Measurements from ENCODE around the gene RPS2. TPM values are rescaled to one million over a fixed set of nuclear protein-coding genes. Genes with fewer than 3 reads are reported as not detected.

RPS2 gene
- total and polyA plus RNA-seq, 4 experiments from 2014 or later = 2,828 to 6,826 (median 4,638) TPM

DNA sequence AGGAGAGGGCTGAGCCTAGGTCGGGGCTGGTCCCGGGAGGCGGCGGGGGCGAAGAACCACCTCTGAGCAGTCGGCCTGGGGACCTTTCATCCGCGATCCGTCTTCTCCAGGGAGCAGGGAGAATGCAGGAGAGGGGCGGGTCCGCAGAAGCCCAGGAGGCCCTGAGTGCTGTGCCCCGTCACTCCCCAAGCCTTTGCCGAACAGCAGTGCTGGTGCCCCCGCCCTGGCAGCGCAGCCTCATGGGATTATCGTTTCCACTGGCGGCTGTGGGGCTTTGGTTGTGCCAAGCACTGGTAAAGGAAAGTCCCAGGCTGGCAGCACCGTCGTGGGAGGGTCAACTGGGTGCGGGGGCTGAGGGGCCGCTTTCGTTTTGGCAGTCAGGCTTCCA, 7.9 kb upstream of the RPS2 start:
- intact Hi-C loops (cut with micrococcal nuclease) = loop anchor here (1.0 to 5.0 kb wide), 4 partner anchors 8 to 1335 kb away; partner anchors contain the start of genes METTL26, MLST8 and RPS2
- CTCF ChIA-PET (ENCODE audit: partially characterized antibody) = interaction anchor here (1.3 to 2.6 kb wide), 2 partner anchors 9 to 12 kb away, joined by 5 to 18 read pairs; partner anchors contain the start of genes NDUFB10 and NOXO1
- peak overlapping the region in 5 of 7 donors; percentile 12 to 99 (median 89) for H3K27ac Mint-ChIP-seq

DNA sequence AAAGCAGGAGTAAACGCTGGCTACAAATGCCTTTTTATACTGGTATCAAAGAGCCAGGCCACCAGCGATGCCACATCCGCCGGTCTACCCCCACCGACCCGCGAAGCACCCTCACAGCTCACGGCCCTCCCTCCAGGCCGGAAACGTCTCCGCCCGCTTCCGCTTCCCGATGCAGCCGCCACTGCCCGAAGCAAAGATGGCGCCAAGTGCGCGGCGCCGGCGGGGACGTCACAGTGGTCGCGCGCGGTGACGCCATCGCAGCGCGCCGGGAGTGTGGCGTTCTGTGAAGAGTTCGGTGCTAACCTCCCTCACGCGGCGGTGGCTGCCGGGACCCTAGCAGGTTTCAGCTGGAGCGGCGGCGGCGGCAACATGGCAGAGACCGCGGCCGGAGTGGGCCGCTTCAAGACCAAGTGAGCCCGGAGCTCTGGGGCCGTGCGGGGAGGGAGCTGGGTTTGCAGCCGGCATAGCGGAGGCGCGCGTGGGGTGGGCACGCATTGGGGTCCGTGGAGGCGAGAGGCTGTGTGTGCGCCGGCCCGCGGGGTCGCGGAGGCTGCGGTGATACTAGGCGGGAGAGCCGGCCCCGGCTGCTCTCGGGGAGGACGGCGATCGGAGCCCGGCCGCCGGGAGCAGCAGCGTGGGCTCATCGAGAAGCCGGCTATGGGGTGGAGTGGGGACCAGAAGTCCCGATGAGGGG, 7.3 kb upstream of the RPS2 start, which contains the start of gene TBL3:
Gene TBL3, plus strand, starts transcription at position 258 of the 694 bp plus-strand sequence. Its CDS starts 112 bp downstream, at position 370.
- DNase-seq = peak; percentile 97 to 98 (median 97)
- POLR2A ChIA-PET (ENCODE audit: partially characterized antibody) = interaction anchor here (0.6 to 3.8 kb wide), 24 partner anchors 9 to 572 kb away, joined by 3 to 84 read pairs (median 6); partner anchors contain the start of genes FAHD1, GFER, HAGH and MSRB1
- H3K27me3 ChIP-seq (ENCODE audit: insufficient read depth, low read length) = no peaks in the 10 kb centered on the region
- peaks cover 0 to 5% of the 10 kb centered on the region in 2 donors for H3K27me3 Mint-ChIP-seq
- H3K36me3 Mint-ChIP-seq = peaks cover 19 to 33% of the 10 kb centered on the region in 2 donors
- peak within 1 kb of the TSS; percentile 55 to 73 for H3K4me3 ChIP-seq (ENCODE audit: low read length in 2 of 2)
- intact Hi-C loops (cut with micrococcal nuclease) = loop anchor here (1.0 to 5.0 kb wide), 6 partner anchors 8 to 1335 kb away; partner anchors contain the start of genes METTL26, MLST8, NDUFB10 and RNPS1
- H3K27ac Mint-ChIP-seq = peak within 1 kb of the TSS; percentile 89 to 99 (median 97)
- peaks cover 27% of the 10 kb centered on the region for H3K36me3 ChIP-seq (ENCODE audit: insufficient read depth, low read length)
- H3K9me3 ChIP-seq (ENCODE audit: control insufficient read depth in 1 of 2, low read length in 2 of 2) = no peaks in the 10 kb centered on the region
- peak within 1 kb of the TSS; percentile 94 to 99 (median 96) for H3K4me3 Mint-ChIP-seq
- H3K4me1 Mint-ChIP-seq = peaks cover 8 to 22% (median 16%) of the 10 kb centered on the region in 4 donors
- peaks cover 0 to 3% (median 0%) of the 10 kb centered on the region in 8 donors for H3K9me3 Mint-ChIP-seq
- CTCF ChIA-PET (ENCODE audit: partially characterized antibody) = interaction anchor here (1.3 to 2.6 kb wide), 3 partner anchors 10 to 169 kb away, joined by 5 to 18 read pairs (median 5); partner anchors contain the start of genes NDUFB10 and NOXO1
- H3K27ac ChIP-seq (ENCODE audit: low read depth, low read length) = peak within 1 kb of the TSS; percentile 70
- peaks cover 27% of the 10 kb centered on the region for H3K4me1 ChIP-seq (ENCODE audit: insufficient read depth, low read length)

More for the DNA sequence above, 7.9 kb upstream of the RPS2 start:
- Mint-ChIP-seq H3K4me3 (peak overlapping the region; percentile 94 to 99 (median 96)), H3K4me1 (peaks cover 8 to 22% (median 16%) of the 10 kb centered on the region in 4 donors), H3K27me3 (peaks cover 0 to 5% of the 10 kb centered on the region in 2 donors), H3K9me3 (peaks cover 0 to 3% (median 0%) of the 10 kb centered on the region in 8 donors), H3K36me3 (peaks cover 21 to 33% of the 10 kb centered on the region in 2 donors)
- DNase-seq = peak in 1 of 5 donors; percentile 61
- POLR2A ChIA-PET (ENCODE audit: partially characterized antibody) = interaction anchor here (0.8 to 3.8 kb wide), 17 partner anchors 9 to 242 kb away, joined by 4 to 84 read pairs (median 7); partner anchors contain the start of genes FAHD1, GFER, HAGH and MSRB1
- Histone ChIP-seq H3K27me3 (ENCODE audit: insufficient read depth, low read length) (no peaks in the 10 kb centered on the region), H3K4me3 (ENCODE audit: low read length in 2 of 2) (peak overlapping the region; percentile 29 to 73), H3K9me3 (ENCODE audit: control insufficient read depth in 1 of 2, low read length in 2 of 2) (no peaks in the 10 kb centered on the region), H3K27ac (ENCODE audit: low read depth, low read length) (peak overlapping the region; percentile 70), H3K4me1 (ENCODE audit: insufficient read depth, low read length) (peaks cover 27% of the 10 kb centered on the region), H3K36me3 (ENCODE audit: insufficient read depth, low read length) (peaks cover 30% of the 10 kb centered on the region)

DNA sequence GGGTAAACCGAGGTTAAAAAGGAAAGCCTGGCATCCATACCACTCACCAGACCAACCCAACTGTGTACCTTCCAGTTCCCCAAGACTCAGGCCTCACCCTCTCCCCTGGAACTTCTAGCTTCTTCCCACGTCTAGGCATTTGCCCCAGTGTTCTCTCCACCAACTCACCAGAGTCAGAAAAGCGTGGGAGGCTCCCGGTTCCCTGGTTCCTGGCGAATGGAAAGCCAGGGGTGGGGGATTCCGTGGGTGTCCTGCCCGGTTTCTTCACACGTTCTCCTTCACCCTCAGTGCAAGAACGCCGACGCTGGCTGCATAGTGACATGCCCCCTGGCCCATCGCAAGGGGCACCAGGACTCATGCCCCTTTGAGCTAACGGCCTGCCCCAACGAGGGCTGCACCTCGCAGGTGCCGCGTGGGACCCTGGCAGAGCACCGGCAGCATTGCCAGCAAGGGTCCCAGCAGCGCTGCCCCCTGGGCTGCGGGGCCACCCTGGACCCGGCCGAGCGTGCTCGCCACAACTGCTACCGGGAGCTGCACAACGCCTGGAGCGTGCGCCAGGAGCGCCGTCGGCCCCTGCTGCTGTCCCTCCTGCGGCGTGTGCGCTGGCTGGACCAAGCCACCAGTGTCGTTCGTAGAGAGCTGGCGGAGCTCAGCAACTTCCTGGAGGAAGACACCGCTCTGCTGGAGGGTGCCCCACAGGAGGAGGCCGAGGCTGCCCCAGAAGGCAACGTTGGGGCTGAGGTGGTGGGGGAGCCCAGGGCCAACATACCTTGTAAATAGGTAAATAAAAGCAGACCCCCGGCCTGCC, 3.7 kb upstream of the RPS2 start:
- Histone ChIP-seq H3K4me1 (ENCODE audit: insufficient read depth, low read length) (peaks cover 41% of the 10 kb centered on the region), H3K27ac (ENCODE audit: low read depth, low read length) (no peak overlapping the region), H3K27me3 (ENCODE audit: insufficient read depth, low read length) (no peaks in the 10 kb centered on the region), H3K9me3 (ENCODE audit: control insufficient read depth in 1 of 2, low read length in 2 of 2) (no peaks in the 10 kb centered on the region), H3K4me3 (ENCODE audit: low read length in 2 of 2) (no peak overlapping the region), H3K36me3 (ENCODE audit: insufficient read depth, low read length) (peaks cover 4% of the 10 kb centered on the region)
- peak overlapping the region in 4 of 7 donors; percentile 22 to 76 (median 24) for H3K27ac Mint-ChIP-seq
- peak in 1 of 5 donors; percentile 16 for DNase-seq
- intact Hi-C loops (cut with micrococcal nuclease) = no loop called here
- peaks cover 8 to 34% of the 10 kb centered on the region in 2 donors for H3K36me3 Mint-ChIP-seq
- no peak overlapping the region for H3K4me3 Mint-ChIP-seq
- ChIA-PET POLR2A (ENCODE audit: partially characterized antibody) (interaction anchor here (3.8 to 9.4 kb wide), 2 partner anchors 8 to 186 kb away, joined by 75 to 84 read pairs; partner anchors contain the start of genes NDUFB10 and TRAF7), CTCF (ENCODE audit: partially characterized antibody) (no interaction called here)
- peaks cover 0 to 2% of the 10 kb centered on the region in 2 donors for H3K27me3 Mint-ChIP-seq
- peaks cover 0 to 7% (median 0%) of the 10 kb centered on the region in 8 donors for H3K9me3 Mint-ChIP-seq
- H3K4me1 Mint-ChIP-seq = peaks cover 20 to 48% (median 30%) of the 10 kb centered on the region in 4 donors

DNA sequence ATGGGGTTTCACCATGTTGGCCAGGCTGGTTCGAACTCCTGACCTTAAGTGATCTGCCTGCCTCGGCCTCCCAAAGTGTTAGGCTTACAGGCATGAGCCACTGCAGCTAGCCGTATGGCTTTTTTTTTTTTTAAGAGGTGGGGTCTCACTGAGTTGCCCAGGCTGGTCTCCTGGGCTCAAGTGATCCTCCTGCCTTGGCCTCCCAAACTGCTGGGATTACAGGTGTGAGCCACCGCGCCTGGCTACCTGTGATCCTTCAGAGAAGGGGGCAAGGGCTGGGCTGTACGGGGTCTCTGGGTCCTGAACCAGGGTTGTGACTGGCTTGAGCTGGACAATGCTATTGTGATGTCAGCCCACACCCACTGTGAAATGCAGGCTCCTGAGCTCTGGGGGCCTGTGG, 1.8 kb upstream of the RPS2 start, which contains the start of gene RNF151:
Gene RNF151, plus strand, starts transcription at position 397 of the 400 bp plus-strand sequence. CDS start 26 bp downstream, outside the sequence.
- Mint-ChIP-seq H3K4me1 (peaks cover 19 to 50% (median 33%) of the 10 kb centered on the region in 4 donors), H3K9me3 (peaks cover 0 to 7% (median 0%) of the 10 kb centered on the region in 8 donors), H3K36me3 (peaks cover 15 to 39% of the 10 kb centered on the region in 2 donors), H3K27me3 (no peaks in the 10 kb centered on the region), H3K4me3 (peak within 1 kb of the TSS; percentile 90 to 97 (median 92)), H3K27ac (peak within 1 kb of the TSS; percentile 97 to 99 (median 97))
- Histone ChIP-seq H3K27me3 (ENCODE audit: insufficient read depth, low read length) (no peaks in the 10 kb centered on the region), H3K4me1 (ENCODE audit: insufficient read depth, low read length) (peaks cover 48% of the 10 kb centered on the region), H3K9me3 (ENCODE audit: control insufficient read depth in 1 of 2, low read length in 2 of 2) (no peaks in the 10 kb centered on the region), H3K36me3 (ENCODE audit: insufficient read depth, low read length) (peaks cover 18% of the 10 kb centered on the region), H3K27ac (ENCODE audit: low read depth, low read length) (peak within 1 kb of the TSS; percentile 97), H3K4me3 (ENCODE audit: low read length in 2 of 2) (peak within 1 kb of the TSS in 1 of 2 donors; percentile 86)
- ChIA-PET CTCF (ENCODE audit: partially characterized antibody) (interaction anchor here (0.7 to 1.6 kb wide), 2 partner anchors 37 to 189 kb away, joined by 3 to 7 read pairs; partner anchors contain the start of gene TRAF7), POLR2A (ENCODE audit: partially characterized antibody) (interaction anchor here (0.5 to 9.4 kb wide), 5 partner anchors 17 to 188 kb away, joined by 3 to 99 read pairs (median 71); partner anchors contain the start of genes GFER, NOXO1, SYNGR3 and TRAF7)
- peak in 1 of 5 donors; percentile 10 for DNase-seq
- intact Hi-C loops (cut with micrococcal nuclease) = no loop called here

DNA sequence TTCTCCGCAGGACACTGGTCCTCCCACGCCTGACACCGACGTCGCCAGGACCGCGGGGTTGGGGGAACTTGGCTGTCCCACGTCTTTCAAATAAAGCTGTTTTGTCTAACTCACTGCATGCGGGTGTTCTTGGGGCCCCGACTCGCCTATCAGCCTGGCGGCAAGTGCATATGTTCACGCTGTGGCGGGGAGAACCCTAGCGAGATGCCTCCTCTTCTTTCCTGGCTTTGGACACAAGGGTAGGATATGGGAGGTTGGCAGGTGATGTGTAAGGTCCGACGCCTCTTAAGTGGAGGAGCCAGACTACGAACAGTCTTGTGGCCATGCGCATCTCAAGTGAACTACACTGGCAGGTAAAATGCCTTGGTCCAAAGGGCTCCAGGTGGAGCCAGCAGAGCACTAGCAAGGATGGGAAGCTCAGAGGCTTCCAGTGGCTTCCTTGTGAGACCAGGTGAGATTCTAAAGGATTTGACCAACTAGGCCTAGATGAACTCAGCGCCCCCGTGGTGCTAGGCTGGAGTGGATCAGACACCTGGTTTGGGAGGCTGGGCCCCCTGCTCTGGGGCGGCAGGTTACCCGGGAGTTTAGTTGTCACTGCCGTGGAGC, 873 bp upstream of the RPS2 start:
- no peaks in the 10 kb centered on the region for H3K27me3 Mint-ChIP-seq
- ChIA-PET CTCF (ENCODE audit: partially characterized antibody) (interaction anchor here (0.7 to 1.6 kb wide), 6 partner anchors 9 to 190 kb away, joined by 3 to 7 read pairs (median 4); partner anchors contain the start of genes MSRB1 and TRAF7), POLR2A (ENCODE audit: partially characterized antibody) (interaction anchor here (0.6 to 9.4 kb wide), 38 partner anchors 8 to 902 kb away, joined by 3 to 99 read pairs (median 6); partner anchors contain the start of genes AMDHD2, CRAMP1, ECI1 and EME2)
- H3K4me1 ChIP-seq (ENCODE audit: insufficient read depth, low read length) = peaks cover 47% of the 10 kb centered on the region
- peaks cover 21 to 47% of the 10 kb centered on the region in 2 donors for H3K36me3 Mint-ChIP-seq
- peak overlapping the region; percentile 97 to 99 (median 97) for H3K27ac Mint-ChIP-seq
- no peaks in the 10 kb centered on the region for H3K9me3 ChIP-seq (ENCODE audit: control insufficient read depth in 1 of 2, low read length in 2 of 2)
- H3K27ac ChIP-seq (ENCODE audit: low read depth, low read length) = peak overlapping the region; percentile 97
- intact Hi-C loops (cut with micrococcal nuclease) = loop anchor here (2.0 kb wide), 1 partner anchor 27 kb away; no protein-coding TSS in a partner anchor
- DNase-seq = peak in 1 of 5 donors; percentile 45
- H3K4me3 Mint-ChIP-seq = peak overlapping the region; percentile 90 to 97 (median 92)
- H3K27me3 ChIP-seq (ENCODE audit: insufficient read depth, low read length) = no peaks in the 10 kb centered on the region
- peaks cover 18% of the 10 kb centered on the region for H3K36me3 ChIP-seq (ENCODE audit: insufficient read depth, low read length)
- peak overlapping the region; percentile 78 to 86 for H3K4me3 ChIP-seq (ENCODE audit: low read length in 2 of 2)
- peaks cover 0 to 5% (median 0%) of the 10 kb centered on the region in 8 donors for H3K9me3 Mint-ChIP-seq
- peaks cover 26 to 51% (median 36%) of the 10 kb centered on the region in 4 donors for H3K4me1 Mint-ChIP-seq

Data from CD4-positive, alpha-beta memory T cell (primary cell).